HEK293 (cell line): ENCODE measurements around the gene STX3.
A peak's percentile ranks its signal among the peaks of the same experiment; 100 is the strongest.

Source experiments
- ZFP37 ChIP-seq: fragments of 450-650 bp; formaldehyde crosslinking; IDR thresholded peaks from 2 replicates; pipeline ENCODE4 v1.5.1; 2016; ENCODE audit warnings: missing biosample characterization, missing genetic modification characterization
- ZNF157 ChIP-seq: fragments of 450-650 bp; formaldehyde crosslinking; IDR thresholded peaks from 2 replicates; pipeline ENCODE4 v1.5.1; 2016; ENCODE audit warnings: missing biosample characterization, missing genetic modification characterization
- ZNF239 ChIP-seq: fragments of 450-650 bp; formaldehyde crosslinking; IDR thresholded peaks from 2 replicates; pipeline ENCODE4 v1.5.1; 2016; ENCODE audit warnings: missing biosample characterization, missing genetic modification characterization
- ZNF433 ChIP-seq: fragments of 450-650 bp; formaldehyde crosslinking; IDR thresholded peaks from 2 replicates; pipeline ENCODE4 v1.5.1; 2016; ENCODE audit warnings: missing biosample characterization, missing genetic modification characterization, low read depth
- ZNF48 ChIP-seq: fragments of 450-650 bp; formaldehyde crosslinking; IDR thresholded peaks from 2 replicates; pipeline ENCODE4 v1.5.1; 2016; ENCODE audit warnings: missing biosample characterization, missing genetic modification characterization
- ZSCAN16 ChIP-seq: fragments of 450-650 bp; formaldehyde crosslinking; IDR thresholded peaks from 2 replicates; pipeline ENCODE4 v1.5.1; 2016; ENCODE audit warnings: missing biosample characterization, missing genetic modification characterization
- TF ChIP-seq, protein P1 (sequence below): fragments of 450-650 bp; formaldehyde crosslinking; conservative IDR thresholded peaks from 2 replicates; pipeline ENCODE4 v1.5.1; 2016; ENCODE audit warnings: low read depth, missing biosample characterization, missing genetic modification characterization
- TF ChIP-seq, protein P2 (sequence below): fragments of 450-650 bp; formaldehyde crosslinking; IDR thresholded peaks from 2 replicates; pipeline ENCODE4 v1.5.1; 2016; ENCODE audit warnings: missing biosample characterization, missing genetic modification characterization

DNA sequence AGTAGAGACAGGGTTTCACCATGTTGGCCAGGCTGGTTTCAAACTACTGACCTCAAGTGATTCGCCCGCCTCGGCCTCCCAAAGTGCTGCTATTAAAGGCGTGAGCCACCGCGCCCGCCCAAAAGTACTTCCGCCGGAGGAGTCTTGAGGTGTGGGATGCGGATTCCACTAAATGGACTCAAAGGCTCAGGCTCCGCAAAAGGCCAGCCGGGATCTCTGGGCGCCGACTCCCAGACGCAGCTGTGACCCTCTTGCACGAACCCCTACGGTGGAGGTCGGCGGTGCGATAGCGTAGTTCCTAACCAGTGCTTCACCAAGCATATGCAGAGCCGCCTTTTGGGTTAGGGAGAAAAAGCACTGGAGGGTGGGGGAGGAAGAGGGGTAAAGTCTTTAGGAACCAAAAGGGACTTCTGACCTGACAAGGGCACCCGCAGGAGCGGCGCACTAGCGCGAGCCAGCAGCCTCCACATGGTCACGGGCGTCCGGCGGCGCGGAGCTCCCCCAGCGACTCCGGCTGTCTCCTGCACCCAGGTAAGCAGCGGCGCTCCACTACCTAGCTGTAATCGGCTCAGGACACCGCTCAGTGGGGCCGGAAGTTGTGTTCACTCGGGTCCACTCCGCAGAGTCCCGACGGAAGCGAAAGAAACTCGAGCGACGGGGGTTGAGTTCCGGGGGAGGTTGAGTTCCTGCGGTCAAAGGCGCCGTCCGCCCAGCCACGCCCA is 55.2 kb downstream of the STX3 start, which contains the start of gene MRPL16:
- TF ChIP-seq ZSCAN16 (tag by site-specific recombination) = no peak
- TF ChIP-seq ZNF239 (tag by site-specific recombination) = no peak
- TF ChIP-seq, protein P1, sequence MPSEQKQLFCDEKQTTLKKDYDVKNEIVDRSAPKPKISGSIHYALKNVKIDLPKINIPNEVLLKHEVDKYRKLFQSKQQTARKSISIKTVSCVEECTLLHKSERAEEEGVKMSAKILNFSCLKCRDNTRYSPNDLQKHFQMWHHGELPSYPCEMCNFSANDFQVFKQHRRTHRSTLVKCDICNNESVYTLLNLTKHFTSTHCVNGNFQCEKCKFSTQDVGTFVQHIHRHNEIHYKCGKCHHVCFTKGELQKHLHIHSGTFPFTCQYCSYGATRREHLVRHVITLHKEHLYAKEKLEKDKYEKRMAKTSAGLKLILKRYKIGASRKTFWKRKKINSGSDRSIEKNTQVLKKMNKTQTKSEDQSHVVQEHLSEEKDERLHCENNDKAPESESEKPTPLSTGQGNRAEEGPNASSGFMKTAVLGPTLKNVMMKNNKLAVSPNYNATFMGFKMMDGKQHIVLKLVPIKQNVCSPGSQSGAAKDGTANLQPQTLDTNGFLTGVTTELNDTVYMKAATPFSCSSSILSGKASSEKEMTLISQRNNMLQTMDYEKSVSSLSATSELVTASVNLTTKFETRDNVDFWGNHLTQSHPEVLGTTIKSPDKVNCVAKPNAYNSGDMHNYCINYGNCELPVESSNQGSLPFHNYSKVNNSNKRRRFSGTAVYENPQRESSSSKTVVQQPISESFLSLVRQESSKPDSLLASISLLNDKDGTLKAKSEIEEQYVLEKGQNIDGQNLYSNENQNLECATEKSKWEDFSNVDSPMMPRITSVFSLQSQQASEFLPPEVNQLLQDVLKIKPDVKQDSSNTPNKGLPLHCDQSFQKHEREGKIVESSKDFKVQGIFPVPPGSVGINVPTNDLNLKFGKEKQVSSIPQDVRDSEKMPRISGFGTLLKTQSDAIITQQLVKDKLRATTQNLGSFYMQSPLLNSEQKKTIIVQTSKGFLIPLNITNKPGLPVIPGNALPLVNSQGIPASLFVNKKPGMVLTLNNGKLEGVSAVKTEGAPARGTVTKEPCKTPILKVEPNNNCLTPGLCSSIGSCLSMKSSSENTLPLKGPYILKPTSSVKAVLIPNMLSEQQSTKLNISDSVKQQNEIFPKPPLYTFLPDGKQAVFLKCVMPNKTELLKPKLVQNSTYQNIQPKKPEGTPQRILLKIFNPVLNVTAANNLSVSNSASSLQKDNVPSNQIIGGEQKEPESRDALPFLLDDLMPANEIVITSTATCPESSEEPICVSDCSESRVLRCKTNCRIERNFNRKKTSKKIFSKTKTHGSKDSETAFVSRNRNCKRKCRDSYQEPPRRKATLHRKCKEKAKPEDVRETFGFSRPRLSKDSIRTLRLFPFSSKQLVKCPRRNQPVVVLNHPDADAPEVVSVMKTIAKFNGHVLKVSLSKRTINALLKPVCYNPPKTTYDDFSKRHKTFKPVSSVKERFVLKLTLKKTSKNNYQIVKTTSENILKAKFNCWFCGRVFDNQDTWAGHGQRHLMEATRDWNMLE (tag by site-specific recombination) = peak; percentile 96
- no peak for TF ChIP-seq ZNF157 (tag by site-specific recombination)
- TF ChIP-seq, protein P2, sequence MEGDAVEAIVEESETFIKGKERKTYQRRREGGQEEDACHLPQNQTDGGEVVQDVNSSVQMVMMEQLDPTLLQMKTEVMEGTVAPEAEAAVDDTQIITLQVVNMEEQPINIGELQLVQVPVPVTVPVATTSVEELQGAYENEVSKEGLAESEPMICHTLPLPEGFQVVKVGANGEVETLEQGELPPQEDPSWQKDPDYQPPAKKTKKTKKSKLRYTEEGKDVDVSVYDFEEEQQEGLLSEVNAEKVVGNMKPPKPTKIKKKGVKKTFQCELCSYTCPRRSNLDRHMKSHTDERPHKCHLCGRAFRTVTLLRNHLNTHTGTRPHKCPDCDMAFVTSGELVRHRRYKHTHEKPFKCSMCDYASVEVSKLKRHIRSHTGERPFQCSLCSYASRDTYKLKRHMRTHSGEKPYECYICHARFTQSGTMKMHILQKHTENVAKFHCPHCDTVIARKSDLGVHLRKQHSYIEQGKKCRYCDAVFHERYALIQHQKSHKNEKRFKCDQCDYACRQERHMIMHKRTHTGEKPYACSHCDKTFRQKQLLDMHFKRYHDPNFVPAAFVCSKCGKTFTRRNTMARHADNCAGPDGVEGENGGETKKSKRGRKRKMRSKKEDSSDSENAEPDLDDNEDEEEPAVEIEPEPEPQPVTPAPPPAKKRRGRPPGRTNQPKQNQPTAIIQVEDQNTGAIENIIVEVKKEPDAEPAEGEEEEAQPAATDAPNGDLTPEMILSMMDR = peak; percentile 87
- no peak for TF ChIP-seq ZNF433 (tag by site-specific recombination)
- peak; percentile 65 for TF ChIP-seq ZFP37 (tag by site-specific recombination)
- no peak for TF ChIP-seq ZNF48 (tag by site-specific recombination)
